ENCODE measurements around the gene PFDN6. TPM values are rescaled to one million over a fixed set of nuclear protein-coding genes. Genes with fewer than 3 reads are reported as not detected.

Gene PFDN6
- total and polyA plus RNA-seq, 2 of the 13 experiments (the other 11 are each of a cell fraction or from before 2014, with no cell fraction given): 75.5 to 87.0 TPM

DNA sequence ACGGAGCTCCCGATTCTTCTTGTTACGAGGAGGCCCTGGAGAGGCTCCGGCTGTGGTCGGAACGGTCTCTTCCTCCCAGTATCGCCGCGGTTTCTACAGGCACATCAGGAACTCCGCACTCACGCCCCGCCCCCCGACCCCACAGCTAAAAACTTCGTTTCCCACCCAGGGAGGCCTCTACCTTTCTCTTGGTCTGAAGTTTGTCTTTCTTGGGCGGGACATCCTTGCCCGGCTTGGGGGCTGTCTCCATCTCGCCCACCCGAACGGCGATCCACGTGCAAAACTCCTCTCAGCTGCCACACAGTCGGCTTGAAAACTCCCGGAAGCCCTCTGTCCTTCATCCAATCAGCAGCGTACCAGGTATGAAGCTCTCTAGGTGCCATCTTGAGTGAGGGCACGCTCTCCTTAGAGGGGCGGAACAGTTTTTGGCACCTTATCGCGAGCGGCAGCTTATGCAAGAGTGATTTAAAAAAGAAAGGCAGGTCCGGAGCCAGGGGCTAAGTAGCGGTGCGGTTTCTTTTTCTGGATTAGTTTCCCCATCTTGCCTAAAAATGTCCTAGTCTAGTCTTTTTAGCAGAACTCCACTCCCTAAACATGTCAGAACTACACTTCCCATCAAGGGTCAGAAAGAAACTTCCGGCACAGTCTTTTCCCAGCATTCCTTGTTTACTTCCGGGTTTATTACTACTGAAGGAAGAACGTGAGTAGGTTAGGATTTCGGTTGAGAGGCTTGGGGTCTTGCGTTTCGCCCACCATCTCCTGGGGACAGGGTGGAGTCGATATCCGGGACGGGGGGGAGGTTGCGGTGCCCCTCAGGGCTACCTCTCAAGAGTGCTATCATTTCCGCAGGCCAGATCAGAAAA lies at the start of gene PFDN6, which contains the start of gene WDR46 (continued):
- TF ChIP-seq TBL1XR1 (IDR thresholded peaks at IDR 0.05; ENCODE audit: borderline replicate concordance, low read length, partially characterized antibody) (peak; percentile 39), ETV6 (CRISPR knock-in tag; conservative IDR thresholded peaks at IDR 0.05) (no peak), SIN3A (IDR thresholded peaks at IDR 0.05; ENCODE audit: borderline replicate concordance, low read depth, low read length) (peak; percentile 97), ZNF234 (CRISPR knock-in tag; conservative IDR thresholded peaks at IDR 0.05) (no peak), ZNF253 (CRISPR knock-in tag; IDR thresholded peaks at IDR 0.05; ENCODE audit: borderline replicate concordance) (no peak), FOXJ3 (CRISPR knock-in tag; IDR thresholded peaks at IDR 0.05; ENCODE audit: borderline replicate concordance) (peak; percentile 61), ZBTB38 (CRISPR knock-in tag; IDR thresholded peaks at IDR 0.05) (no peak), RAD21 (CRISPR knock-in tag; IDR thresholded peaks at IDR 0.05) (no peak), ZSCAN25 (CRISPR knock-in tag; IDR thresholded peaks at IDR 0.05) (no peak; the same call in 1 of the 2 replicates), ZFP82 (CRISPR knock-in tag; IDR thresholded peaks at IDR 0.05; ENCODE audit: borderline replicate concordance) (no peak), ZNF775 (CRISPR knock-in tag; IDR thresholded peaks at IDR 0.05; ENCODE audit: borderline replicate concordance) (no peak), XRCC5 (optimal IDR thresholded peaks at IDR 0.05; ENCODE audit: low read length) (no peak), STAG1 (CRISPR knock-in tag; IDR thresholded peaks at IDR 0.05) (no peak), ZFP90 (CRISPR knock-in tag; IDR thresholded peaks at IDR 0.05; ENCODE audit: borderline replicate concordance) (no peak), FLYWCH1 (CRISPR knock-in tag; IDR thresholded peaks at IDR 0.05) (no peak), ATF5 (CRISPR knock-in tag; IDR thresholded peaks at IDR 0.05; ENCODE audit: low read depth) (0 out of 2 replicates have a peak, but pooled peaks have one; percentile 50), TSC22D2 (CRISPR knock-in tag; IDR thresholded peaks at IDR 0.05; ENCODE audit: borderline replicate concordance) (peak; percentile 40; the same call in 1 of the 2 replicates), ZXDC (CRISPR knock-in tag; IDR thresholded peaks at IDR 0.05) (no peak), AGO1 (IDR thresholded peaks at IDR 0.05; ENCODE audit: low read depth, low read length, poor library complexity, severe bottlenecking) (no peak), ZFP1 (CRISPR knock-in tag; IDR thresholded peaks at IDR 0.05) (no peak)
- TF ChIP-seq, protein P1, sequence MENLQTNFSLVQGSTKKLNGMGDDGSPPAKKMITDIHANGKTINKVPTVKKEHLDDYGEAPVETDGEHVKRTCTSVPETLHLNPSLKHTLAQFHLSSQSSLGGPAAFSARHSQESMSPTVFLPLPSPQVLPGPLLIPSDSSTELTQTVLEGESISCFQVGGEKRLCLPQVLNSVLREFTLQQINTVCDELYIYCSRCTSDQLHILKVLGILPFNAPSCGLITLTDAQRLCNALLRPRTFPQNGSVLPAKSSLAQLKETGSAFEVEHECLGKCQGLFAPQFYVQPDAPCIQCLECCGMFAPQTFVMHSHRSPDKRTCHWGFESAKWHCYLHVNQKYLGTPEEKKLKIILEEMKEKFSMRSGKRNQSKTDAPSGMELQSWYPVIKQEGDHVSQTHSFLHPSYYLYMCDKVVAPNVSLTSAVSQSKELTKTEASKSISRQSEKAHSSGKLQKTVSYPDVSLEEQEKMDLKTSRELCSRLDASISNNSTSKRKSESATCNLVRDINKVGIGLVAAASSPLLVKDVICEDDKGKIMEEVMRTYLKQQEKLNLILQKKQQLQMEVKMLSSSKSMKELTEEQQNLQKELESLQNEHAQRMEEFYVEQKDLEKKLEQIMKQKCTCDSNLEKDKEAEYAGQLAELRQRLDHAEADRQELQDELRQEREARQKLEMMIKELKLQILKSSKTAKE (CRISPR knock-in tag; IDR thresholded peaks at IDR 0.05; ENCODE audit: borderline replicate concordance): no peak
- TF ChIP-seq, protein P2, sequence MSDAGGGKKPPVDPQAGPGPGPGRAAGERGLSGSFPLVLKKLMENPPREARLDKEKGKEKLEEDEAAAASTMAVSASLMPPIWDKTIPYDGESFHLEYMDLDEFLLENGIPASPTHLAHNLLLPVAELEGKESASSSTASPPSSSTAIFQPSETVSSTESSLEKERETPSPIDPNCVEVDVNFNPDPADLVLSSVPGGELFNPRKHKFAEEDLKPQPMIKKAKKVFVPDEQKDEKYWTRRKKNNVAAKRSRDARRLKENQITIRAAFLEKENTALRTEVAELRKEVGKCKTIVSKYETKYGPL (CRISPR knock-in tag; IDR thresholded peaks at IDR 0.05): no peak
- TF ChIP-seq, protein P3, sequence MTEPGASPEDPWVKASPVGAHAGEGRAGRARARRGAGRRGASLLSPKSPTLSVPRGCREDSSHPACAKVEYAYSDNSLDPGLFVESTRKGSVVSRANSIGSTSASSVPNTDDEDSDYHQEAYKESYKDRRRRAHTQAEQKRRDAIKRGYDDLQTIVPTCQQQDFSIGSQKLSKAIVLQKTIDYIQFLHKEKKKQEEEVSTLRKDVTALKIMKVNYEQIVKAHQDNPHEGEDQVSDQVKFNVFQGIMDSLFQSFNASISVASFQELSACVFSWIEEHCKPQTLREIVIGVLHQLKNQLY (CRISPR knock-in tag; IDR thresholded peaks at IDR 0.05): no peak
